Mammary epithelial cell (primary cell): ENCODE data around the gene RET.

ENCODE experiments used
- CTCF ChIP-seq, 2 donors: IDR thresholded peaks in 1 of 2; conservative IDR thresholded peaks in 1 of 2; 2 replicates each; pipeline ENCODE4 v1.5.1; 2011 to 2012; ENCODE audit warnings: inconsistent platforms in 2 of 2, low read length in 2 of 2, mild to moderate bottlenecking in 2 of 2, control low read depth in 1 of 2, low read depth in 1 of 2; ENCODE audit not compliant: insufficient read depth in 1 of 2; ENCODE audit errors: extremely low read depth in 1 of 2
- EZH2 ChIP-seq: IDR thresholded peaks from 2 replicates; pipeline ENCODE4 v1.6.1; 2012; ENCODE audit warnings: low read length, inconsistent platforms, borderline replicate concordance

DNA sequence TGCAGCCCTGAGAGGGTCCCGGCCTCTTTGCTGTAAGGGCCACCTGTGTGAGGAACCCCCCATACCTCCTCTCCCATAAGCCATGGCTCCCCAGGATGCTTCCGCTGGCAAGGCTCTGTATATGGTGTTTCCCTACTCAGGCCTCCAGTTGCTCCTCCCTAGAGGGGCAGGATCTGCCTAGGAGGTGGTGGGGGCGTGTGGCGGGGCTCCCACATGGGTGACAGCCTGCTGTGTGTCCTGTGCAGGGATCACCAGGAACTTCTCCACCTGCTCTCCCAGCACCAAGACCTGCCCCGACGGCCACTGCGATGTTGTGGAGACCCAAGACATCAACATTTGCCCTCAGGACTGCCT lies 35.7 kb downstream of the RET start:
- TF ChIP-seq CTCF (conservative IDR thresholded peaks at IDR 0.05 in 1 of 2, IDR thresholded peaks at IDR 0.05 in 1 of 2; ENCODE audit: extremely low read depth in 1 of 2, insufficient read depth in 1 of 2, low read depth in 1 of 2, low read length in 2 of 2) (no peak), EZH2 (no peak)
